GM23338 (cell line): ENCODE results near the gene ZFYVE28. TPM values are rescaled to one million over a fixed set of nuclear protein-coding genes. Genes with fewer than 3 reads are reported as not detected.

Experiments used
- ATAC-seq: fragments of 200-7000 bp; cut with Tn5 transposase; 3 replicates; pipeline ENCODE4 v1.9.1; 2020
- DNase-seq: peaks from one replicate; pipeline ENCODE4 v3.0.0-alpha.2; 2015; ENCODE audit warnings: low spot score
- H2AFZ ChIP-seq: fragments of 200-600 bp; sonication (generic); 2 replicates; pipeline ENCODE4 v1.8.0; 2016; ENCODE audit warnings: antibody characterized with exemption, mild to moderate bottlenecking, moderate library complexity
- H3F3A ChIP-seq: fragments of 200-600 bp; sonication (generic); replicated peaks from 2 replicates; pipeline ENCODE4 v1.8.0; 2017; ENCODE audit warnings: antibody characterized with exemption, mixed run types, low read depth
- H3K27ac ChIP-seq: fragments of 200-600 bp; sonication (generic); 2 replicates; pipeline ENCODE4 v1.6.1; 2016; ENCODE audit warnings: low read depth
- H3K27me3 ChIP-seq: fragments of 200-600 bp; sonication (generic); 2 replicates; pipeline ENCODE4 v1.8.0; 2016; ENCODE audit warnings: mild to moderate bottlenecking, mixed run types, moderate library complexity; ENCODE audit not compliant: insufficient read depth
- H3K36me3 ChIP-seq: fragments of 200-600 bp; sonication (generic); 2 replicates; pipeline ENCODE4 v1.8.0; 2016; ENCODE audit warnings: mild to moderate bottlenecking; ENCODE audit not compliant: insufficient read depth
- H3K4me1 ChIP-seq: fragments of 200-600 bp; sonication (generic); 2 replicates; pipeline ENCODE4 v1.8.0; 2016; ENCODE audit warnings: mild to moderate bottlenecking, moderate library complexity; ENCODE audit not compliant: insufficient read depth
- H3K4me2 ChIP-seq: fragments of 200-600 bp; sonication (generic); 2 replicates; pipeline ENCODE4 v1.7.1; 2017; ENCODE audit warnings: mixed run types
- H3K4me3 ChIP-seq: fragments of 200-600 bp; sonication (generic); 2 replicates; pipeline ENCODE4 v1.6.1; 2016; ENCODE audit warnings: mixed run types
- H3K79me2 ChIP-seq: fragments of 200-600 bp; sonication (generic); replicated peaks from 2 replicates; pipeline ENCODE4 v1.8.0; 2017; ENCODE audit warnings: mild to moderate bottlenecking; ENCODE audit not compliant: insufficient read depth
- H3K9me2 ChIP-seq: fragments of 200-600 bp; sonication (generic); 2 replicates; pipeline ENCODE4 v1.8.0; 2017; ENCODE audit not compliant: insufficient read depth
- H4K20me1 ChIP-seq: fragments of 200-600 bp; sonication (generic); replicated peaks from 2 replicates; pipeline ENCODE4 v1.8.0; 2017; ENCODE audit warnings: mild to moderate bottlenecking; ENCODE audit not compliant: insufficient read depth
- H3K27ac Mint-ChIP-seq: 2 replicates; pipeline ENCODE4 v1.8.0; 2020; ENCODE audit warnings: inconsistent platforms, mild to moderate bottlenecking, moderate library complexity, mixed read lengths
- H3K27me3 Mint-ChIP-seq: 3 replicates; pipeline ENCODE4 v1.8.0; 2022; ENCODE audit warnings: low read depth, mild to moderate bottlenecking, moderate library complexity, mixed read lengths, inconsistent platforms; ENCODE audit not compliant: insufficient read depth, poor library complexity
- H3K36me3 Mint-ChIP-seq: 3 replicates; pipeline ENCODE4 v1.8.0; 2021; ENCODE audit warnings: low read depth, mild to moderate bottlenecking, inconsistent platforms, moderate library complexity, mixed read lengths
- H3K4me1 Mint-ChIP-seq: 3 replicates; pipeline ENCODE4 v1.8.0; 2020; ENCODE audit warnings: mild to moderate bottlenecking, inconsistent platforms, mixed read lengths
- H3K4me3 Mint-ChIP-seq: 3 replicates; pipeline ENCODE4 v1.8.0; 2021; ENCODE audit warnings: moderate library complexity, mild to moderate bottlenecking, inconsistent platforms, mixed read lengths
- H3K9me3 Mint-ChIP-seq: 3 replicates; pipeline ENCODE4 v1.8.0; 2020; ENCODE audit warnings: moderate library complexity, mild to moderate bottlenecking, inconsistent platforms, mixed read lengths
- CTCF ChIP-seq, 2 experiments: fragments of 200-600 bp in 1 of 2; sonication (generic) in 1 of 2; conservative IDR thresholded peaks; 2 replicates each; pipeline versions ENCODE4 v1.5.1 to v1.6.1; 2016 to 2017; ENCODE audit warnings: antibody characterized with exemption in 2 of 2, low read depth in 2 of 2, mild to moderate bottlenecking in 2 of 2, moderate library complexity in 1 of 2
- ETS1 ChIP-seq: IDR thresholded peaks from 2 replicates; pipeline ENCODE4 v1.6.1; 2016; ENCODE audit warnings: antibody characterized with exemption
- EZH2 ChIP-seq: fragments of 200-600 bp; sonication (generic); IDR thresholded peaks from one replicate; pipeline ENCODE4 v1.8.0; 2017; ENCODE audit warnings: antibody characterized with exemption, mild to moderate bottlenecking, low read depth; ENCODE audit not compliant: unreplicated experiment
- REST ChIP-seq: IDR thresholded peaks from one replicate; pipeline ENCODE4 v1.6.1; 2018; ENCODE audit warnings: antibody characterized with exemption; ENCODE audit not compliant: unreplicated experiment
- STAT1 ChIP-seq: IDR thresholded peaks from one replicate; pipeline ENCODE4 v1.6.1; 2016; ENCODE audit warnings: antibody characterized with exemption; ENCODE audit not compliant: unreplicated experiment
- ZNF114 ChIP-seq: fragments of 250-450 bp; sonication (Bioruptor Pico); IDR thresholded peaks from 2 replicates; pipeline ENCODE4 v1.5.0; 2020; ENCODE audit warnings: mild to moderate bottlenecking, moderate library complexity
- ZNF331 ChIP-seq: fragments of 250-450 bp; sonication (Bioruptor Pico); IDR thresholded peaks from 2 replicates; pipeline ENCODE4 v1.5.0; 2020; ENCODE audit warnings: low read depth, mild to moderate bottlenecking, moderate library complexity
- polyA plus RNA-seq: library from polyadenylated mRNA; unstranded; fragments of >200 nt; fragmentation: Nextera tagmentation; extraction: Ambion mirVana; gene quantifications from 2 replicates; pipeline ENCODE4 v1.2.1, GENCODE V29; 2016
- total RNA-seq: library from RNA; depleted of rRNA; stranded (reverse); fragments of >200 nt; shearing (Covaris generic); gene quantifications from 2 replicates; pipeline ENCODE4 v1.2.3, GENCODE V29; 2014

Gene ZFYVE28
- total and polyA plus RNA-seq, 2 experiments from 2014 or later: 2.6 to 4.6 TPM

GRCh38 chr4:2354118-2354517 lies 64.3 kb downstream of the ZFYVE28 start:
- Histone ChIP-seq H3K79me2 (no peaks in the 10 kb centered on the region), H2AFZ (no peak overlapping the region), H3K4me1 (no peaks in the 10 kb centered on the region), H3K27ac (no peak overlapping the region), H3K9me2 (no peaks in the 10 kb centered on the region), H3K27me3 (no peaks in the 10 kb centered on the region), H3K4me2 (no peak overlapping the region), H4K20me1 (no peaks in the 10 kb centered on the region), H3F3A (no peaks in the 10 kb centered on the region), H3K4me3 (no peak overlapping the region), H3K36me3 (no peaks in the 10 kb centered on the region)
- Mint-ChIP-seq H3K27ac (no peak overlapping the region), H3K4me1 (no peaks in the 10 kb centered on the region; the same call in 1 of the 3 replicates), H3K9me3 (no peaks in the 10 kb centered on the region; the same call in 2 of the 3 replicates), H3K36me3 (no peaks in the 10 kb centered on the region), H3K27me3 (peaks cover 12% of the 10 kb centered on the region), H3K4me3 (no peak overlapping the region)
- ATAC-seq (peak; percentile 67), DNase-seq (peak; percentile 67)
- TF ChIP-seq EZH2 (no peak), CTCF (conservative IDR thresholded peaks at IDR 0.05; ENCODE audit: low read depth in 2 of 2) (peak; percentile 53 to 70)

- H3K4me2 ChIP-seq: no peak overlapping the region
- H3K27me3 ChIP-seq: no peaks in the 10 kb centered on the region
- H4K20me1 ChIP-seq: no peaks in the 10 kb centered on the region
- H3K36me3 Mint-ChIP-seq: no peaks in the 10 kb centered on the region
- no peak for DNase-seq
- H3K4me1 ChIP-seq: no peaks in the 10 kb centered on the region
- H3K4me3 ChIP-seq: no peak overlapping the region
- no peaks in the 10 kb centered on the region for H3K79me2 ChIP-seq
- no peak for ATAC-seq
- H3K9me2 ChIP-seq: no peaks in the 10 kb centered on the region
- H2AFZ ChIP-seq: no peak overlapping the region
- H3K4me3 Mint-ChIP-seq: no peak overlapping the region
- H3F3A ChIP-seq: no peaks in the 10 kb centered on the region
- no peaks in the 10 kb centered on the region for H3K36me3 ChIP-seq
- H3K27ac Mint-ChIP-seq: no peak overlapping the region
- H3K27me3 Mint-ChIP-seq: peaks cover 12% of the 10 kb centered on the region
- H3K27ac ChIP-seq: no peak overlapping the region
- H3K4me1 Mint-ChIP-seq: no peaks in the 10 kb centered on the region; the same call in 1 of the 3 replicates
- no peaks in the 10 kb centered on the region; the same call in 2 of the 3 replicates for H3K9me3 Mint-ChIP-seq
- no peak for TF ChIP-seq ETS1
- no peak for TF ChIP-seq ZNF114 (CRISPR knock-in tag)
- no peak for TF ChIP-seq REST
- no peak for TF ChIP-seq STAT1
- no peak for TF ChIP-seq ZNF331 (CRISPR knock-in tag)
- no peak for TF ChIP-seq CTCF (conservative IDR thresholded peaks at IDR 0.05; ENCODE audit: low read depth in 2 of 2)
Observed at GRCh38 chr4:2353222-2354107, 65.0 kb downstream of the ZFYVE28 start.
